ENCODE data around the gene ZNF654.

GRCh38 chr3:88114878-88115549 is 56.0 kb downstream of the ZNF654 start:
- TF ChIP-seq BHLHE40 (IDR thresholded peaks at IDR 0.05; ENCODE audit: low read length) (no peak), CTCF (CRISPR knock-in tag; IDR thresholded peaks at IDR 0.05) (no peak), ZNF274 (CRISPR knock-in tag; IDR thresholded peaks at IDR 0.05) (no peak), ZNF678 (CRISPR knock-in tag; IDR thresholded peaks at IDR 0.05) (no peak), KDM2A (CRISPR knock-in tag; IDR thresholded peaks at IDR 0.05; ENCODE audit: borderline replicate concordance, low read depth) (no peak), GABPA (IDR thresholded peaks at IDR 0.05; ENCODE audit: low read depth, low read length) (no peak), GABPA (CRISPR knock-in tag; IDR thresholded peaks at IDR 0.05; ENCODE audit: low read depth) (no peak)
- TF ChIP-seq, protein P1, sequence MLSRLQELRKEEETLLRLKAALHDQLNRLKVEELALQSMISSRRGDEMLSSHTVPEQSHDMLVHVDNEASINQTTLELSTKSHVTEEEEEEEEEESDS (CRISPR knock-in tag; IDR thresholded peaks at IDR 0.05; ENCODE audit: borderline replicate concordance), result no peak

Measured in HepG2 (cell line).